ENCODE measurements around the gene CEP112.

GRCh38 chr17:66032082-66032712 is 159.7 kb downstream of the CEP112 start:
- no peak for TF ChIP-seq CTCF (conservative IDR thresholded peaks at IDR 0.05)
- no peak for TF ChIP-seq ZFX (IDR thresholded peaks at IDR 0.05)

All from C4-2B (cell line).